ENCODE data around the gene NIFK. TPM values are rescaled to one million over a fixed set of nuclear protein-coding genes. Genes with fewer than 3 reads are reported as not detected.
A peak's percentile ranks its signal among the peaks of the same experiment; 100 is the strongest.
"Not testable (repeated sequence)": the region's sequence is repeated elsewhere in the genome, so short reads cannot be mapped to it uniquely, and the experiment has no call there.

Gene NIFK
- total RNA-seq, 2 experiments from 2014 or later = 58.4 to 102 TPM

- peaks cover 3% of the 10 kb centered on the region for H3K36me3 Mint-ChIP-seq
- peaks cover 56% of the 10 kb centered on the region for H3K4me1 Mint-ChIP-seq
- peak overlapping the region; percentile 75 for H3K4me3 Mint-ChIP-seq
- peak; percentile 98 for DNase-seq
- H3K27me3 Mint-ChIP-seq = no peaks in the 10 kb centered on the region
- H3K27ac Mint-ChIP-seq = peak overlapping the region; percentile 99
- no peaks in the 10 kb centered on the region for H3K9me3 Mint-ChIP-seq (ENCODE audit: low read depth)
- peak; percentile 94 for ATAC-seq
- CTCF ChIA-PET = interaction anchor here (0.6 to 4.0 kb wide), 10 partner anchors 10 to 171 kb away, joined by 3 to 26 read pairs (median 6); partner anchors contain the start of genes CLASP1 and RNU4ATAC
Observed at GRCh38 chr2:121699421-121700333, 37.0 kb downstream of the NIFK start.

- peaks cover 3% of the 10 kb centered on the region for H3K36me3 Mint-ChIP-seq
- no peaks in the 10 kb centered on the region for H3K27me3 Mint-ChIP-seq
- DNase-seq (no peak), ATAC-seq (no peak)
- H3K27ac Mint-ChIP-seq = peak overlapping the region; percentile 99
- CTCF ChIA-PET = interaction anchor here (0.9 to 2.5 kb wide), 3 partner anchors 10 to 48 kb away, joined by 3 to 23 read pairs (median 8); partner anchors contain the start of gene CLASP1
- H3K9me3 Mint-ChIP-seq (ENCODE audit: low read depth) = no peaks in the 10 kb centered on the region
- H3K4me1 Mint-ChIP-seq = peaks cover 56% of the 10 kb centered on the region
- peak overlapping the region; percentile 9 for H3K4me3 Mint-ChIP-seq
Observed at GRCh38 chr2:121698318-121698930, 38.3 kb downstream of the NIFK start.

- ATAC-seq (no peak), DNase-seq (no peak)
- Mint-ChIP-seq H3K9me3 (ENCODE audit: low read depth) (no peaks in the 10 kb centered on the region), H3K27me3 (no peaks in the 10 kb centered on the region), H3K4me1 (peaks cover 51% of the 10 kb centered on the region), H3K36me3 (peaks cover 3% of the 10 kb centered on the region), H3K27ac (peak overlapping the region; percentile 49), H3K4me3 (no peak overlapping the region)
- CTCF ChIA-PET = no interaction called here
Observed at GRCh38 chr2:121697108-121697631, 39.5 kb downstream of the NIFK start.

GRCh38 chr2:121696410-121696930 is 40.2 kb downstream of the NIFK start:
- Mint-ChIP-seq H3K4me1 (peaks cover 45% of the 10 kb centered on the region), H3K4me3 (no peak overlapping the region), H3K36me3 (peaks cover 3% of the 10 kb centered on the region), H3K27me3 (no peaks in the 10 kb centered on the region), H3K9me3 (ENCODE audit: low read depth) (no peaks in the 10 kb centered on the region), H3K27ac (no peak overlapping the region)
- DNase-seq (no peak), ATAC-seq (no peak)
- CTCF ChIA-PET = no interaction called here

- DNase-seq = no peak
- ATAC-seq = no peak
- Mint-ChIP-seq H3K27me3 (no peaks in the 10 kb centered on the region), H3K9me3 (ENCODE audit: low read depth) (no peaks in the 10 kb centered on the region), H3K4me3 (no peak overlapping the region), H3K27ac (no peak overlapping the region), H3K4me1 (peaks cover 31% of the 10 kb centered on the region), H3K36me3 (peaks cover 4% of the 10 kb centered on the region)
- CTCF ChIA-PET = no interaction called here
Observed at GRCh38 chr2:121695171-121695451, 41.6 kb downstream of the NIFK start.

- no peaks in the 10 kb centered on the region for H3K9me3 Mint-ChIP-seq (ENCODE audit: low read depth)
- H3K27me3 Mint-ChIP-seq = no peaks in the 10 kb centered on the region
- H3K36me3 Mint-ChIP-seq = peaks cover 4% of the 10 kb centered on the region
- ATAC-seq = no peak
- H3K4me3 Mint-ChIP-seq = no peak overlapping the region
- peaks cover 27% of the 10 kb centered on the region for H3K4me1 Mint-ChIP-seq
- CTCF ChIA-PET = no interaction called here
- no peak for DNase-seq
- H3K27ac Mint-ChIP-seq = no peak overlapping the region
Observed at GRCh38 chr2:121694398-121695170, 42.1 kb downstream of the NIFK start.

- CTCF ChIA-PET = interaction anchor here (1.6 kb wide), 1 partner anchor 9 kb away, joined by 7 read pairs; no protein-coding TSS in a partner anchor
- H3K4me1 Mint-ChIP-seq = peaks cover 22% of the 10 kb centered on the region
- not testable (repeated sequence) for DNase-seq; H3K9me3 Mint-ChIP-seq (ENCODE audit: low read depth); H3K27ac Mint-ChIP-seq; H3K4me3 Mint-ChIP-seq; H3K27me3 Mint-ChIP-seq; ATAC-seq; H3K36me3 Mint-ChIP-seq
Observed at GRCh38 chr2:121690572-121690971, 46.1 kb downstream of the NIFK start.

- peaks cover 20% of the 10 kb centered on the region for H3K4me1 Mint-ChIP-seq
- H3K36me3 Mint-ChIP-seq = peaks cover 5% of the 10 kb centered on the region
- no peaks in the 10 kb centered on the region for H3K27me3 Mint-ChIP-seq
- H3K4me3 Mint-ChIP-seq = no peak overlapping the region
- no peaks in the 10 kb centered on the region for H3K9me3 Mint-ChIP-seq (ENCODE audit: low read depth)
- CTCF ChIA-PET = interaction anchor here (1.6 kb wide), 1 partner anchor 10 kb away, joined by 7 read pairs; no protein-coding TSS in a partner anchor
- DNase-seq (no peak), ATAC-seq (no peak)
- no peak overlapping the region for H3K27ac Mint-ChIP-seq
Observed at GRCh38 chr2:121690095-121690494, 46.6 kb downstream of the NIFK start.

GRCh38 chr2:121689356-121689755 is 47.3 kb downstream of the NIFK start:
- DNase-seq = no peak
- Mint-ChIP-seq H3K4me1 (peaks cover 17% of the 10 kb centered on the region), H3K4me3 (no peak overlapping the region), H3K27me3 (no peaks in the 10 kb centered on the region), H3K9me3 (ENCODE audit: low read depth) (no peaks in the 10 kb centered on the region), H3K36me3 (peaks cover 7% of the 10 kb centered on the region), H3K27ac (no peak overlapping the region)
- CTCF ChIA-PET = interaction anchor here (1.6 kb wide), 1 partner anchor 11 kb away, joined by 7 read pairs; no protein-coding TSS in a partner anchor
- no peak for ATAC-seq

GRCh38 chr2:121688820-121689219 is 47.9 kb downstream of the NIFK start:
- no peak for DNase-seq
- ATAC-seq = peak; percentile 55
- Mint-ChIP-seq H3K4me1 (peaks cover 17% of the 10 kb centered on the region), H3K9me3 (ENCODE audit: low read depth) (peaks cover 5% of the 10 kb centered on the region), H3K36me3 (peaks cover 12% of the 10 kb centered on the region), H3K27me3 (no peaks in the 10 kb centered on the region), H3K4me3 (no peak overlapping the region), H3K27ac (no peak overlapping the region)
- CTCF ChIA-PET = interaction anchor here (1.4 to 1.6 kb wide), 2 partner anchors 10 to 11 kb away, joined by 3 to 7 read pairs; no protein-coding TSS in a partner anchor

- Mint-ChIP-seq H3K4me1 (peaks cover 17% of the 10 kb centered on the region), H3K27me3 (no peaks in the 10 kb centered on the region), H3K9me3 (ENCODE audit: low read depth) (peaks cover 16% of the 10 kb centered on the region), H3K36me3 (peaks cover 22% of the 10 kb centered on the region), H3K4me3 (no peak overlapping the region), H3K27ac (no peak overlapping the region)
- ATAC-seq (no peak), DNase-seq (no peak)
- CTCF ChIA-PET = no interaction called here
Observed at GRCh38 chr2:121686902-121687301, 49.8 kb downstream of the NIFK start.

- Mint-ChIP-seq H3K36me3 (peaks cover 26% of the 10 kb centered on the region), H3K27me3 (no peaks in the 10 kb centered on the region), H3K9me3 (ENCODE audit: low read depth) (peaks cover 22% of the 10 kb centered on the region), H3K27ac (no peak overlapping the region), H3K4me3 (no peak overlapping the region), H3K4me1 (peaks cover 17% of the 10 kb centered on the region)
- no peak for ATAC-seq
- CTCF ChIA-PET = no interaction called here
- DNase-seq = no peak
Observed at GRCh38 chr2:121686218-121686617, 50.5 kb downstream of the NIFK start.
